PC-3 (cell line): ENCODE data around the gene HKDC1. TPM values are rescaled to one million over a fixed set of nuclear protein-coding genes. Genes with fewer than 3 reads are reported as not detected.

Source experiments
- ATAC-seq: fragments of 200-7000 bp; cut with Tn5 transposase; 2 replicates; pipeline ENCODE4 v1.9.1; 2020; ENCODE audit warnings: mild to moderate bottlenecking, moderate library complexity
- BruUV-seq: library from RNA; stranded (reverse); fragments of 400-500 nt; replicated peaks from 2 replicates; lab custom pipeline; 2021; lab: Mats Ljungman, UMichigan
- CTCF ChIA-PET: fragments of 300-600 bp; sonication (Branson Sonifier 250); formaldehyde crosslinking; loops from one replicate; lab custom pipeline; 2022; ENCODE audit warnings: antibody characterized with exemption; lab: Charles Lee
- POLR2A ChIA-PET: fragments of 300-600 bp; sonication (Branson Sonifier 250); formaldehyde crosslinking; loops from one replicate; lab custom pipeline; 2022; ENCODE audit warnings: antibody characterized with exemption; ENCODE audit not compliant: unreplicated experiment; lab: Charles Lee
- DNase-seq: peaks from one replicate; pipeline ENCODE4 v3.0.0-alpha.2; 2015
- H2AFZ ChIP-seq: fragments of 300-600 bp; sonication (generic); 2 replicates; pipeline ENCODE4 v1.6.0; 2016; ENCODE audit warnings: antibody characterized with exemption, low read length
- H3F3A ChIP-seq: fragments of 300-600 bp; sonication (generic); one replicate; pipeline ENCODE4 v1.6.0; 2017; ENCODE audit warnings: antibody characterized with exemption, low read length, control low read depth, mild to moderate bottlenecking; ENCODE audit not compliant: unreplicated experiment
- H3K27ac ChIP-seq: fragments of 300-600 bp; sonication (generic); 2 replicates; pipeline ENCODE4 v1.5.1; 2016; ENCODE audit warnings: mild to moderate bottlenecking, low read length
- H3K27me3 ChIP-seq: fragments of 300-600 bp; sonication (generic); 2 replicates; pipeline ENCODE4 v1.6.1; 2016; ENCODE audit warnings: low read length, mixed read lengths
- H3K36me3 ChIP-seq: fragments of 300-600 bp; sonication (generic); 2 replicates; pipeline ENCODE4 v1.6.1; 2016; ENCODE audit warnings: low read depth, mixed run types, low read length, mixed read lengths
- H3K4me1 ChIP-seq: fragments of 300-600 bp; sonication (generic); 2 replicates; pipeline ENCODE4 v1.5.1; 2016; ENCODE audit warnings: low read length; ENCODE audit not compliant: insufficient read depth
- H3K4me2 ChIP-seq: fragments of 300-600 bp; sonication (generic); 2 replicates; pipeline ENCODE4 v1.6.0; 2016; ENCODE audit warnings: low read length
- H3K4me3 ChIP-seq: fragments of 300-600 bp; sonication (generic); 2 replicates; pipeline ENCODE4 v1.5.1; 2016; ENCODE audit warnings: mild to moderate bottlenecking, low read length, mixed read lengths
- H3K79me2 ChIP-seq: fragments of 300-600 bp; sonication (generic); 2 replicates; pipeline ENCODE4 v1.6.1; 2017; ENCODE audit warnings: low read length, mixed read lengths
- H3K9ac ChIP-seq: fragments of 300-600 bp; sonication (generic); 2 replicates; pipeline ENCODE4 v1.6.0; 2016; ENCODE audit warnings: mild to moderate bottlenecking, low read length
- H3K9me2 ChIP-seq: fragments of 300-600 bp; sonication (generic); replicated peaks from 2 replicates; pipeline ENCODE4 v1.6.1; 2016; ENCODE audit warnings: mixed run types, low read length, mixed read lengths
- H3K9me3 ChIP-seq: fragments of 300-600 bp; sonication (generic); 2 replicates; pipeline ENCODE4 v1.6.1; 2016; ENCODE audit warnings: low read length, mixed read lengths
- H4K20me1 ChIP-seq: fragments of 300-600 bp; sonication (generic); 2 replicates; pipeline ENCODE4 v1.6.1; 2016; ENCODE audit warnings: low read length, mixed read lengths
- EZH2 ChIP-seq: fragments of 300-600 bp; sonication (generic); IDR thresholded peaks from one replicate; pipeline ENCODE4 v1.6.1; 2017; ENCODE audit warnings: antibody characterized with exemption, mild to moderate bottlenecking, low read length; ENCODE audit not compliant: unreplicated experiment
- EZH2phosphoT487 ChIP-seq: fragments of 300-600 bp; sonication (generic); IDR thresholded peaks from 2 replicates; pipeline ENCODE4 v1.6.1; 2018; ENCODE audit warnings: mild to moderate bottlenecking, antibody characterized with exemption, low read length, borderline replicate concordance
- intact Hi-C: fragments of 100-400 bp; cut with micrococcal nuclease; formaldehyde crosslinking; loops from 2 replicates; pipeline ENCODE4 v1.9.0; 2023
- total RNA-seq: library from RNA; depleted of rRNA; stranded (reverse); fragments of >200 nt; gene quantifications from 2 replicates; pipeline ENCODE4 v1.2.3, GENCODE V29; 2014
- TF ChIP-seq, protein P1 (sequence below): fragments of 300-600 bp; sonication (generic); conservative IDR thresholded peaks from 2 replicates; pipeline ENCODE4 v1.5.1; 2017; ENCODE audit warnings: antibody characterized with exemption, low read depth, mild to moderate bottlenecking, low read length

The HKDC1 gene
- total RNA-seq, 1 experiment from 2014 or later = 0.44 TPM

DNA sequence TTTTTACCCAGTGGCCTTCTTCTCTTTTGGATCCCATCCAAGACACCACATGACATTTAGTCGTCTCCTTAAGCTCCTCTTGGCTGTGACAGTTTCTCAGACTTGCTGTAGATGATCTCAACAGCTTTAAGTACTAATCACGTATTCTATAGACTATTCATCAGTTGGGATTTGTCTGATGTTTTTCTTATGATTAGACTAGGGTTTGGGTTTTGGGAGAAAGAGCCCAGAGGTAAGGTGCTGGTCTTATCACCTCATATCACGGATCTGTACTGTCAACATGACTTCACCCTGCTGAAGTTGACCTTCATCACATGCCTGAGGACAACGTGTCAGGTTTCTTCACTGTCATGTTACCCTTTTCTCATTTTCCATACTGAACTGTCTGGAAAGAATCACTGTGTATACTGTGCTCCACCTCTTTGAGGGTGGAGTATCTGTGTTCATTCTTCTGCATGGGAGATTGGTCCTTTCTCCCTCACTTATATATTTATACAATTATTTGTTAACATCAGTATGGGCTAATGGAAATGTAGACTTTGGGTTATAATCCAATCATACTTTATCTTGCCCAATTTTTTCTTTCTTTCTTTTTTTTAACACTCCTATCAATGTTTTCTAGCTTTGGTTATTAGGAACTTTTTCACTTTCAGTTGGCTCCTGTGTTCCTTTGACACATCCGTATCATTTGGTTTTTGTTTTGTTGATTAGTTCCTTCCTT lies 6.4 kb upstream of the HKDC1 start:
- TF ChIP-seq EZH2phosphoT487 (no peak), EZH2 (no peak)
- TF ChIP-seq, protein P1, sequence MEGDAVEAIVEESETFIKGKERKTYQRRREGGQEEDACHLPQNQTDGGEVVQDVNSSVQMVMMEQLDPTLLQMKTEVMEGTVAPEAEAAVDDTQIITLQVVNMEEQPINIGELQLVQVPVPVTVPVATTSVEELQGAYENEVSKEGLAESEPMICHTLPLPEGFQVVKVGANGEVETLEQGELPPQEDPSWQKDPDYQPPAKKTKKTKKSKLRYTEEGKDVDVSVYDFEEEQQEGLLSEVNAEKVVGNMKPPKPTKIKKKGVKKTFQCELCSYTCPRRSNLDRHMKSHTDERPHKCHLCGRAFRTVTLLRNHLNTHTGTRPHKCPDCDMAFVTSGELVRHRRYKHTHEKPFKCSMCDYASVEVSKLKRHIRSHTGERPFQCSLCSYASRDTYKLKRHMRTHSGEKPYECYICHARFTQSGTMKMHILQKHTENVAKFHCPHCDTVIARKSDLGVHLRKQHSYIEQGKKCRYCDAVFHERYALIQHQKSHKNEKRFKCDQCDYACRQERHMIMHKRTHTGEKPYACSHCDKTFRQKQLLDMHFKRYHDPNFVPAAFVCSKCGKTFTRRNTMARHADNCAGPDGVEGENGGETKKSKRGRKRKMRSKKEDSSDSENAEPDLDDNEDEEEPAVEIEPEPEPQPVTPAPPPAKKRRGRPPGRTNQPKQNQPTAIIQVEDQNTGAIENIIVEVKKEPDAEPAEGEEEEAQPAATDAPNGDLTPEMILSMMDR = no peak
- Histone ChIP-seq H3K27me3 (no peaks in the 10 kb centered on the region), H3F3A (no peaks in the 10 kb centered on the region), H3K79me2 (no peaks in the 10 kb centered on the region), H2AFZ (no peak overlapping the region), H3K27ac (no peak overlapping the region), H3K9me2 (no peaks in the 10 kb centered on the region), H3K9ac (no peak overlapping the region), H3K4me1 (peaks cover 12% of the 10 kb centered on the region; the same call in 1 of the 2 replicates), H3K4me2 (no peak overlapping the region), H4K20me1 (no peaks in the 10 kb centered on the region), H3K4me3 (no peak overlapping the region), H3K36me3 (peaks cover 8% of the 10 kb centered on the region), H3K9me3 (no peaks in the 10 kb centered on the region)
- ATAC-seq (no peak), DNase-seq (no peak)
- intact Hi-C loops = no loop called here
- no TSS peak for BruUV-seq
- POLR2A ChIA-PET = no interaction called here
- CTCF ChIA-PET = no interaction called here

DNA sequence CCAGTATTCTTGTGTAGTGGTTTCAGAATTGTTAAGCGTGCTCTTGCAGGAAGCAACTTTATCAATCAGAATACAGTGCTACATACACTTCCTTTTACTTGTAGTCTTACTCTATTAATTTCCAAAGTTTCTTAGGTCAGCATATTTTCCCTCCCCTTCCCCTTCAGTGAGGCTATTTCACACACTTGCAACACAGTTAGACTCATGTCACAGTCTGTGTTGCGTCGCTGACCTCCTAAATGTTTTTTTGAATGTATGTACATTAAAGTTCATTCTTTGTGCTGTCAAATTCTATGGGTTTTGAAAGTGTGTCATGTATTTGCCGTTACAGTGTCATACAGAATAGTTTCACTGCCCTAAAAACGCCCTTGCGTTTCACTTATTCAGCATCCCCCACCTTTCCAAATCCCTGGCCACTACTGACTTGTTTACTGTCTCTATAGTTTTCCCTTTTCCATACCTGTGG lies 5.4 kb upstream of the HKDC1 start:
- Histone ChIP-seq H4K20me1 (no peaks in the 10 kb centered on the region), H3K4me3 (no peak overlapping the region), H3K27ac (no peak overlapping the region), H3K4me2 (no peak overlapping the region), H3K9me3 (no peaks in the 10 kb centered on the region), H3K79me2 (no peaks in the 10 kb centered on the region), H3K9ac (no peak overlapping the region), H3K36me3 (no peaks in the 10 kb centered on the region), H3K4me1 (peaks cover 12% of the 10 kb centered on the region; the same call in 1 of the 2 replicates), H2AFZ (no peak overlapping the region), H3K9me2 (no peaks in the 10 kb centered on the region), H3K27me3 (no peaks in the 10 kb centered on the region), H3F3A (no peaks in the 10 kb centered on the region)
- TF ChIP-seq EZH2 = no peak
- TF ChIP-seq, protein P1 = no peak
- no peak for TF ChIP-seq EZH2phosphoT487
- ATAC-seq (no peak), DNase-seq (no peak)
- BruUV-seq = no TSS peak
- ChIA-PET CTCF (interaction anchor here (0.6 kb wide), 1 partner anchor 127 kb away, joined by 3 read pairs; the partner anchor contains the start of gene SRGN), POLR2A (interaction anchor here (0.5 kb wide), 1 partner anchor 468 kb away, joined by 6 read pairs; no protein-coding TSS in a partner anchor)
- intact Hi-C loops = no loop called here
